H54 (cell line): ENCODE data around the gene CLIP1.
"Not testable (repeated sequence)": the region's sequence is repeated elsewhere in the genome, so short reads cannot be mapped to it uniquely, and the experiment has no call there.

ENCODE experiments used
- DNase-seq: peaks from one replicate; pipeline ENCODE4 v3.0.0; 2011; ENCODE audit warnings: low spot score, mixed read lengths; ENCODE audit not compliant: insufficient read length
- FAIRE-seq: peaks from 3 replicates; lab custom pipeline; 2011; peaks lifted over from hg19 to GRCh38; lab: Jason Lieb, UNC
- POLR2A ChIP-seq: IDR thresholded peaks from 2 replicates; pipeline ENCODE4 v1.6.1; 2011; ENCODE audit warnings: low read depth, mild to moderate bottlenecking, low read length

The CLIP1 gene

DNA sequence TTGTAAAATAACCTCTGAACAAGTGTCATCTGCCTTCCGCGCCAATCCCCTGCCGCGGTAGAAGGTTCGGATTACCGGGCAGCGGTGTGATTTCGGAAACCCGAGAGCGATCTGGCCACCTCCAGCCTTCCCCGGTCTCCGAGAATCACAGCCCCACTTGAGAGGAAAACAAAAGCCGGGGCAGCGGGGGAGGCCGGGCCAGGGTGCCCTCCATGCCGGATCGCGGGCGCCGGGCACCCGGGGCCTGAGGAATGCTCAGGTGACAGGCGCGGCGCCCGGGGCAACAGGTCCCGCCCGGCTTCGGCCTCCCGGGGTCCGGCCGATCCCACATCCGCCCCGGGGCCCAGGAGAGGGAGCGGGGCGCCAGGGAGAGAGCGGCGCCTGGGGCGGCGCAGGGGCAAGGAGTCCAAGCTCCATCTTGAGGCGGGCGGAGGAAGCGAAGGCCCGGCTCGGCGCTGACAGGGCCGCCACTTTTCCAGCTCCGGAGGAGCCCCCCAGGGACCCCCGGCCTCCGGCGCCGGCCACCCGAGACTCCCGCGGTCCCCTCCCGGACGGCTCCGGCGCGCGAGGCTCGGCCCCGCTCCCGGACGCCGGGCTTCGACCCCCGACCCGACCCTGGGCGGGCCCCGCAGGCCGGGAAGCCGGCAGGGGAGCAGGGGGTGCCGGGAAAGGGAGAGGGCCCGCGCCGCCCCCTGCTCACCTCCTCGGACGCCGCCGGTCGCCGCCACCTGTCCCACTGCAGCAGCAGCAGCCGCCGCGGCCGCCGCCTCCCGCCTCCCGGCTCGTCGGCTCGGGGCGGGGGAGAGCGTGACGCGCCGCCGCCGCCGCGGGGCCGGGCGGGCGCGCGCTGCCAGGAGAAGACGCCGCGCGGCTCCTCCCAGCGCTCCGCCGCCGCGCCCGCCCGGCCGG is at the start of gene CLIP1:
CLIP1 (minus strand) TSS at position 849 of the 909 bp plus-strand sequence. CDS start 42,217 bp downstream, outside the sequence.
- peak; percentile 57 for DNase-seq
- peak; percentile 77 for TF ChIP-seq POLR2A
- no peak for FAIRE-seq

DNA sequence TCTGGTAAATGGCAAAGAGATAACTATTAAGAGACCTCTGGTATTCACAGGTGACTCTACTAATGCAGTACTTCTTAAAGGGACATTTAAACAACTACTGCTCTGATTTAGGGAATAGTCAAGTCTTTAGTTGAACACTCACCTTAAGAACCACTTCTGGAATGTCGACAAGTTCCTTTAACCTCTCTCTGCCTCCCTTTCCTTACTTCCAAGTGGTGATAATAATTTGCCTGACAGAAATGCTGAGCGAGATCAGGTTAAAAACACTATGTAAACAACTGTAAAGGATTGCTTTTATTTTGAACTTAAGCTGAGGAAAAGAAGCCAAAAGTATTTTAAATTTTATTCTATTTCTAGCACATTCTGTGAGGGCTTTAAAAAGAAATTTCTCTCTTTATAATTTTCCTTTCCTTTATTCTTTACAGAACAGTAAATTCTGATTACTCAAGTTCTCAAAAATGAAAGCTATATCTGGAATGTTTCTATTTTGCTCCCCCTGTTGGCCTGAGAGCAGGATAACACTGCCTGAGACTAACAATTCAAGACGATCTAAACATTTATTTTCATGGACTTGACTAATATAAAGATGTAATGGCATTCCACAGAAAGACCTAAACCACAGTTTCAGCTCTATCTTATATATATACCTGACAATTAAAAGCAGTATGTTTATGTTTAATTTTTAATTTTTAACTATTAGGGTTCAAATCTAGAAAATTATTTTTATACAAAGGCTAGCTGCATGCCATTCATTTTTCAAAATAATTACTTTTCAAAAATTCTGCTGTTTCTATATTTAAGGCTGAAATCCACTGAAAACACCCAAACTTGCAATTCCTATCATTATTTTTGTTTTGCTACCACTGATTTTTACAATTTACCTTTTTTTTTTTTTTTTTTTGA is 49.1 kb upstream of the CLIP1 start:
- no peak for DNase-seq

DNA sequence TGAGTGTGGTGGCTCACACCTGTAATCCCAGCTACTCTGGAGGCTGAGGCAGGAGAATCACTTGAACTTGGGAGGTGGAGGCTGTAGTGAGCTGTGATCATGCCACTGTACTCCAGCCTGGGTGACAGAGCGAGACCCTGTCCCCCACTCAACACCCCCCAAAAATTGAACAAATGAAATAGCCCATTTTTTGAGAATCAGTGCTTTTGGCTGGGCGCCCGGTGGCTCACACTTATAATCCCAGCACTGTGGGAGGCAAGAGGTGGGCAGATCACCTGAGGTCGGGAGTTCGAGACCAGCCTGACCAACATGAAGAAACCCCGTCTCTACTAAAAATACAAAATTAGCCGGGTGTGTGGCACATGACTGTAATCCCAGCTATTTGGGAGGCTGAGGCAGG is 48.1 kb upstream of the CLIP1 start:
- not testable (repeated sequence) for DNase-seq, FAIRE-seq

More for the DNA sequence above, 49.1 kb upstream of the CLIP1 start:
- no peak for FAIRE-seq
- no peak for TF ChIP-seq POLR2A

DNA sequence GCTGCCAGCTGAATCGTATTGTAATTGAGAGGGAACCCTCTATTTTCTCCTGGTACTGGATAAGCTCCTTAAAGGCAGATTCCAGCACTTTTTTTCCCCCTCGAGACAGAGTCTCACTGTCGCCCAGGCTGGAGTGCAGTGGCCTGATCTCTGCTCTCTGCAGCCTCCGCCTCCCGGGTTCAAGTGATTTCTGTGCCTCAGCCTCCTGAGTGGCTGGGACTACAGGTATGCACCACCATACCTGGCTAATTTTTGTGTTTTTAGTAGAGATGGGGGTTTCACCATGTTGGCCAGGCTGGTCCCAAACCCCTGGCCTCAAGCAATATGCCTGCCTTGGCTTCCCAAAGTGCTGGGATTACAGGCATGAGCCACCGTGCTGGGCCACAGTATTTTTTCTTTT is 47.4 kb upstream of the CLIP1 start:
- not testable (repeated sequence) for DNase-seq, FAIRE-seq

DNA sequence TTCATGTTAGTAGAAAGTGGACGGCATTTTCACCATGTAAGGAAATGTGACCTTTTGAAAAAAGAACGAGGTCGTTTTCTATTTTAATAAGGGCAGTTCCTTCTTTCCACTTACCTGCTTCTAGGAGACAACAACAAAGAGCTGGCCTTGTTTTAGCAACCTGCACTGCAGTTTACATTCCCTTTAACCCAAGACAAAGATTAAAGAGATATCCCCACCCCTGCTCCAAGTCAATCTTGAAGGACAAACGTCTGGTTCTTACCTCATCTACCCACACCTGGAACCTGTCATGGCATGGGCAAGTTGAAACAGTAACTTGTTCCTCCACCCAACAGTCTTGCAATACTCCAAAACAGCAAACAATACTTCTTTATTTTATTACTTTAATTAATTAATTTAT is 45.5 kb upstream of the CLIP1 start:
- DNase-seq (no peak), FAIRE-seq (no peak)
- no peak for TF ChIP-seq POLR2A

DNA sequence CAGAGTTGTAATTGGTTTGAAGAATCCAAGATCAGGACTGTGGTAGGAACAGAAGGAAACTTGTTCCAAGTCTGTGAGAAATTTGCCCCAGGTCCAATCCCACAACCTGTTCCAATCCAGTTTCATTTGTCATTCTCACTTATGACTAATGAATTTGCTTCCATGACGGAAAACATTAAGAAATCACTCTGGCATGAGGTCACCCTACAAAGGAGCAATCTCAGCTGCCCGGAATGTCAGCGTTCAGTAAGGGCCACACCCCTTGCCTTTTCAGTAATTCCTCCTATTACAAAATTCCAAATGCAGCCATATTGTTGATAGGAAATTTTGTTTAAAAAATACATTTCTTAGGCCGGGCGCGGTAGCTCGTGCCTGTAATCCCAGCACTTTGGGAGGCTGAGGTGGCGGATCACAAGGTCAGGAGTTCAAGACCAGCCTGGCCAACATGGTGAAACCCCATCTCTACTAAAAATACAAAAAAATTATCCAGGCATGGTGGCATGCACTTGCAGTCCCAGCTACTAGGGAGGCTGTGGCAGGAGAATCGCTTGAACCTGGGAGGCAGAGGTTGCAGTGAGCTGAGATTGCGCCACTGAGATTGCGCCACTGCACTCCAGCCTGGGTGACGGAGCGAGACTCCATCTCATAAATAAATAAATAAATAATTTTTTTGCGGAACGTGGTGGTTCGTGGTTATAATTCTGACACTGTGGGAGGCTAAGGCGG is 42.0 kb upstream of the CLIP1 start:
- DNase-seq (peak; percentile 80), FAIRE-seq (peak; percentile 84)

DNA sequence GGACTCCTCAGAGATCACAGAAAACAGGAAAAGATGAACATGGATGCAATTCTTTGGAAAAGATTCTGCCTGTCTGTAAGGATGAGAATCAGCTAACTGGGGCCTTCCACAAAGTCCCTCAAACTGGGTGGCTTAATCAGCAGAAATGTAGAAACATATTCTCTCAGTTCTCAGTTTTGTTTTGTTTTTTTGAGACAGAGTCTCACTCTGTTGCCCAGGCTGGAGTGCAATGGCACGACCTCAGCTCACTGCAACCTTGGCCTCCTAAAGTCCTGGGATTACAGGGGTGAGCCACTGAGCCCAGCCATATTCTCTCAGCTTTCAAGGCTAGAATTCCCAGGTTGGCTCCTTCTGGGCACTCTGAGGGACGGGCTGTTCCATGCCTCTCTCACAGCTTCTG is 38.2 kb upstream of the CLIP1 start:
- DNase-seq, result no peak
- FAIRE-seq, result no peak
- no peak for TF ChIP-seq POLR2A

DNA sequence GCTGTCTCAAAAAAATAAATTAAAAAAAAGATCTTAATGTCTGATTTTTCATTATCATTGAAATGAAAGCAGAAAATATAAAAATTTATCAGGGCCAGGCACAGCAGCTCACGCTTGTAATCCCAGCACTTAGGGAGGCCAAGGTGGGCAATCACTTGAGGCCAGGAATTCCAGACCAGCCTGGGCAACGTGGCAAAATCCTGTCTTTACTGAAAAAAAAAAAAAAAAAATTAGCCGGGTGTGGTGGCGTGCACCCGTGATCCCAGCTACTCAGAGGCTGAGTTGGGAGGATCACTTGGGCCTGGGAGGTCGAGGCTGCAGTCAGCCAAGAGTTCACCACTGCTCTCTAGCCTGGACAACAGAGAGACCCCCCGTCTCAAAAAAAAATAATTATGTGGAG is 37.6 kb upstream of the CLIP1 start:
- TF ChIP-seq POLR2A, result no peak
- no peak for FAIRE-seq
- DNase-seq, result no peak

DNA sequence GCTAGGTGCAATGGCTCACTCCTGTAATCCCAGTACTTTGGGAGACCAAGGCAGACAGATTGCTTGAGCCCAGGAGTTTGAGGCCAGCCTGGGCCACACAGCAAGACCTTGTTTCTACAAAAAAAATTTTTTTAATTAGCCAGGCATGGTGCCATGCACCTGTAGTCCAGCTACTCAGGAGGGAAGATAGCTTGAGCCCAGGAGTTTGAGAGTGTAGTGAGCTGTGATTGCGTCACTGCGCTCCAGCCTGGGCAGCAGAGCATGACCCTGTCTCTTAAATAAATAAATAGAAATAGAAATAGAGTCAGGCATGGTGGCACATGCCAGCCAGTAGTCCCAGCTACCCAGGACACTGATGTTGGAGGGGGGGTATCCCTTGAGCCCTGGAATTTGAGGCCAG is 36.7 kb upstream of the CLIP1 start:
- DNase-seq, result no peak
- no peak for FAIRE-seq
- no peak for TF ChIP-seq POLR2A

DNA sequence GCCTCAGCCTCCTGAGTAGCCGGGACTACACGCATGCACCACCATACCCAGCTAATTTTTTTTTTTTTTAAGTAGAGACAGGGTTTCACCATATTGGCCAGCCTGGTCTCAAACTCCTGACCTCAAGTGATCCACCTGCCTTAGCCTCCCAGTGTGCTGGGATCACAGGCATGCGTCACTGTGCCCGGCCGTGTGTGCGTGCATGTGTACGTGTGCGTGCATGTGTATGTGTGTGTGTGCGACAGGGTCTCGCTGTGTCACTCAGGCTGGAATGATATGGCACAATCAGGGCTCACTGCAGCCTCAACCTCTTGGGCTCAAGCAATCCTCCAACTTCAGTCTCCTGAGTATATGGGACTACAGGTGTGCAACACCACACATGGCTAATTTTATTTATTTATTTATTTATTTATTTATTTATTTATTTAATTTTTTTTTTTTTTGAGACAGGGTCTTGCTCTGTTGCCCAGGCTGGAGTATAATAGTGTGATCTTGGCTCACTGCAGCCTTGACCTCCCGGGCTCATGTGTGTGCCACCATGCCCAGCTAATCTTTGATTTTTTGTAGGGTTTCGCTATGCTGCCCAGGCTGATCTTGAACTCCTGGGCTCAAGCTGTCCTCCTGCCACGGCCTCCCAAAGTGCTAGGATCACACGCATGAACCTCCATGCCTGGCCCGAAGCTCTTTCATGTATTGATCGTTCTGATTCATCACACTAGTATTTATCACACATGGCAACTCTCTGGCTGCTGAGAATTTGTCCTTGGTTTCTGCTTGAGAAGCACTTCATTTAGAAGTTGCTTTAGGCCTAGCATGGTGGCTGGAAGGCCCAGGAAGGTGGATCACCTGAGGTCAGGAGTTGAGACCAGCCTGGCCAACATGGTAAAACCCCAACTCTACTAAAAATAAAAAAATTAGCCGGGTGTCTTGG is 35.9 kb upstream of the CLIP1 start:
- FAIRE-seq, result no peak
- TF ChIP-seq POLR2A, result no peak
- DNase-seq, result no peak

DNA sequence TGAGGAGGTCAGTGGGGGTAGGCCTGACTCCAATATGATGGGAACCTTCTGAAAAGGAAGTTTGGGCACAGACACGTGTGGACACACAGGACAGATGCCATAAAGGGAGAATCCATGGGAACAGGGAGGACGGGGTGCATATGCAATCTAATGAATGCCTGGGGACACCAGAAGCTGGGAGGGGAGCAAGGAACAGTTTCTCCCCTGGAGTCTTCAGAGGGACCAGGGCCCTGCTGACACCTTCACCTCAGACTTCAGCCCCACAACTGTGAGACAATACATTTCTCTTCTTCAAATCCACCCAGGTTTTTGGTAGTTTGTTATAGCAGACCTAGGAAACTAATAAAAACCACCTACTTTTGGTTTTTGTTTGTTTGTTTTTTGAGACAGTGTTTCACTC is 35.2 kb upstream of the CLIP1 start:
- DNase-seq (no peak), FAIRE-seq (no peak)
- TF ChIP-seq POLR2A, result no peak

DNA sequence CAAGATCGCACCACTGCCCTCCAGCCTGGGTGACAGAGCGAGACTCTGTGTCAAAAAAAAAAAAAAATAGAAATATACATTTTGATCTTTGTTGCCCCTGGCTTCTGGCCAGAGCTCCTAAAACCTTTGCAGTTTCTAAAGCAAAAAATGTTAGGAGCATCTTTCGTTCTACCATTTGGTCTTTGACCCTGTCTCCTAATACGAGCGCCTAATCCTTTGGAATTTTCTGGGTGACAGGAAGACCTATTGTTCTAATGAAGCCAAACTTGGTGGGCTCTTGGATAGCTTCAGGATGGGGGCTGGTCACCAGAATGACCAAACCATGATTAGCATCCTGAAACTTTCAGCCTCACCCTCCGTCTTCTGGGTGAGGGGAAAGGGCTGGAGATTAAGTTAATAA is 32.3 kb upstream of the CLIP1 start:
- DNase-seq (no peak), FAIRE-seq (no peak)
- TF ChIP-seq POLR2A, result no peak

DNA sequence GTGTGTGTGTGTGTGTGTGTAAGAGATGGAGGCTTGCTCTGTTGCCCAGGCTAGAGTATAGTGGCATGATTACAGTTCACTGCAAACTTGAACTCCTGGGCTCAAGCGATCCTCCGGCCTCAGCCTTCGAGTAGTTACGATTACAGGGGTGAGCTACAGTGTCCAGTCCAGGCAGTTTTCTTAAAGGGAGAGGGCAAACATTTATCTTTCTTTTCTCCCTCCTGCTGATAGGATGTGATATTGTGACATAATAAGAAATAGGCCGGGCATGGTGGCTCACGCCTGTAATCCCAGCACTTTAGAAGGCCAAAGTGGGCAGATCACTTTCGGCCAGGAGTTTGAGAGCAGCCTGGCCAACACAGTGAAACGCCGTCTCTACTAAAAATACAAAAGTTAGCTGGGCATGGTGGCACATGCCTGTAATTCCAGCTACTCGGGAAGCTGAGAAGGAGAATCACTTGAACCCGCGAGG is 31.8 kb upstream of the CLIP1 start:
- DNase-seq, result no peak
- TF ChIP-seq POLR2A, result no peak
- FAIRE-seq, result no peak
